KMS-11 (cell line): ENCODE results near the gene CRCP.
"Not testable (repeated sequence)": the region's sequence is repeated elsewhere in the genome, so short reads cannot be mapped to it uniquely, and the experiment has no call there.

Source experiments
- H2AFZ ChIP-seq: fragments of 200-600 bp; sonication (generic); 2 replicates; pipeline ENCODE4 v1.6.1; 2016; ENCODE audit warnings: antibody characterized with exemption, mixed run types, low read depth
- H3K27ac ChIP-seq: fragments of 200-600 bp; sonication (generic); 2 replicates; pipeline ENCODE4 v1.6.1; 2016; ENCODE audit warnings: mild to moderate bottlenecking, mixed run types
- H3K27me3 ChIP-seq: fragments of 200-600 bp; sonication (generic); 2 replicates; pipeline ENCODE4 v1.6.1; 2017; ENCODE audit warnings: mild to moderate bottlenecking, low read depth, mixed run types, moderate library complexity; ENCODE audit not compliant: insufficient read depth
- H3K36me3 ChIP-seq: fragments of 200-600 bp; sonication (generic); 2 replicates; pipeline ENCODE4 v1.6.1; 2017; ENCODE audit warnings: mild to moderate bottlenecking, mixed run types; ENCODE audit not compliant: insufficient read depth
- H3K4me1 ChIP-seq: fragments of 200-600 bp; sonication (generic); 2 replicates; pipeline ENCODE4 v1.6.1; 2016; ENCODE audit warnings: mild to moderate bottlenecking, low read depth, mixed run types; ENCODE audit not compliant: poor library complexity, severe bottlenecking
- H3K4me2 ChIP-seq: fragments of 200-600 bp; sonication (generic); 2 replicates; pipeline ENCODE4 v1.7.0; 2016; ENCODE audit warnings: mild to moderate bottlenecking, mixed run types
- H3K4me3 ChIP-seq: fragments of 200-600 bp; sonication (generic); IDR thresholded peaks from 2 replicates; pipeline ENCODE4 v1.6.1; 2017; ENCODE audit warnings: low read depth, low read length, mixed read lengths; ENCODE audit not compliant: insufficient read depth
- H3K79me2 ChIP-seq: fragments of 200-600 bp; sonication (generic); 2 replicates; pipeline ENCODE4 v1.6.1; 2016; ENCODE audit warnings: low read depth, mixed run types; ENCODE audit not compliant: insufficient read depth
- H3K9ac ChIP-seq: fragments of 200-600 bp; sonication (generic); 2 replicates; pipeline ENCODE4 v1.6.1; 2016; ENCODE audit warnings: mild to moderate bottlenecking, mixed run types
- H4K20me1 ChIP-seq: fragments of 200-600 bp; sonication (generic); 2 replicates; pipeline ENCODE4 v1.6.1; 2016; ENCODE audit warnings: mild to moderate bottlenecking, mixed run types; ENCODE audit not compliant: insufficient read depth
- CTCF ChIP-seq: fragments of 200-600 bp; sonication (generic); conservative IDR thresholded peaks from 2 replicates; pipeline ENCODE4 v1.6.1; 2017; ENCODE audit warnings: low read depth, mild to moderate bottlenecking, antibody characterized with exemption, low read length, moderate library complexity, mixed read lengths

Gene CRCP

GRCh38 chr7:66114743-66115649 is at the start of gene CRCP:
Gene CRCP, plus strand, starts transcription at chr7:66114847. Its CDS starts 116 bp downstream, at chr7:66114963.
- Histone ChIP-seq H3K4me1 (peaks cover 28% of the 10 kb centered on the region), H4K20me1 (0 out of 2 replicates have a peak, but pooled peaks cover 7% of the 10 kb centered on the region), H3K4me3 (no peak within 1 kb of the TSS), H3K36me3 (no peaks in the 10 kb centered on the region; the same call in 1 of the 2 replicates), H3K4me2 (peak within 1 kb of the TSS; percentile 85), H3K27ac (peak within 1 kb of the TSS; percentile 92), H3K9ac (peak within 1 kb of the TSS; percentile 91), H3K27me3 (no peaks in the 10 kb centered on the region), H3K79me2 (peaks cover 49% of the 10 kb centered on the region), H2AFZ (peak within 1 kb of the TSS; percentile 62)
- no peak for TF ChIP-seq CTCF

GRCh38 chr7:66069732-66070131 is 44.9 kb upstream of the CRCP start:
- Histone ChIP-seq H3K4me1 (peaks cover 14% of the 10 kb centered on the region), H4K20me1 (no peaks in the 10 kb centered on the region), H3K9ac (no peak overlapping the region), H3K79me2 (no peaks in the 10 kb centered on the region), H3K36me3 (no peaks in the 10 kb centered on the region), H3K27me3 (no peaks in the 10 kb centered on the region), H3K4me2 (no peak overlapping the region), H3K27ac (no peak overlapping the region), H2AFZ (no peak overlapping the region), H3K4me3 (no peak overlapping the region)
- no peak for TF ChIP-seq CTCF

- H4K20me1 ChIP-seq = no peaks in the 10 kb centered on the region
Measured at GRCh38 chr7:66070222-66070621, 44.4 kb upstream of the CRCP start.

GRCh38 chr7:66072208-66072607 is 42.4 kb upstream of the CRCP start:
- H3K4me3 ChIP-seq, H3K79me2 ChIP-seq, H4K20me1 ChIP-seq, H3K27me3 ChIP-seq, H3K9ac ChIP-seq, H3K36me3 ChIP-seq: not testable (repeated sequence)
- Histone ChIP-seq H2AFZ (peak overlapping the region; percentile 38; the same call in 1 of the 2 replicates), H3K27ac (0 out of 2 replicates have a peak overlapping the region, but pooled peaks have one; percentile 11), H3K4me2 (peak overlapping the region; percentile 31), H3K4me1 (peaks cover 25% of the 10 kb centered on the region)
- TF ChIP-seq CTCF = 0 out of 2 replicates have a peak, but pooled peaks have one; percentile 21

More at GRCh38 chr7:66070222-66070621, 44.4 kb upstream of the CRCP start:
- TF ChIP-seq CTCF = no peak
- Histone ChIP-seq H3K79me2 (no peaks in the 10 kb centered on the region), H3K27ac (no peak overlapping the region), H3K36me3 (no peaks in the 10 kb centered on the region), H3K9ac (no peak overlapping the region), H2AFZ (no peak overlapping the region), H3K4me3 (no peak overlapping the region), H3K27me3 (no peaks in the 10 kb centered on the region), H3K4me1 (peaks cover 14% of the 10 kb centered on the region), H3K4me2 (no peak overlapping the region)
